Natural killer cell (primary cell): ENCODE measurements around the gene DST. TPM values are rescaled to one million over a fixed set of nuclear protein-coding genes. Genes with fewer than 3 reads are reported as not detected.

Experiments
- ATAC-seq, 3 donors: fragments of 150-1000 bp in 2 of 3; fragments of 200-7000 bp in 1 of 3; cut with Tn5 transposase; 1 replicate in 1 of 3; 2 replicates in 2 of 3; pipeline ENCODE4 v1.10.0; 2021; ENCODE audit warnings: mild to moderate bottlenecking in 2 of 3, moderate library complexity in 2 of 3
- DNase-seq, 2 donors: peaks; one replicate each; pipeline versions ENCODE4 v3.0.0 to v3.0.0-alpha.2; 2013 to 2021; ENCODE audit warnings: mixed read lengths in 1 of 2
- H3K27ac ChIP-seq: one replicate; pipeline ENCODE4 v1.5.1; 2013; ENCODE audit warnings: mild to moderate bottlenecking, low read length
- H3K27me3 ChIP-seq: one replicate; pipeline ENCODE4 v1.6.1; 2013; ENCODE audit warnings: low read length; ENCODE audit not compliant: control insufficient read depth, insufficient read depth
- H3K36me3 ChIP-seq: one replicate; pipeline ENCODE4 v1.6.1; 2013; ENCODE audit warnings: low read length; ENCODE audit not compliant: control insufficient read depth, insufficient read depth
- H3K4me1 ChIP-seq: one replicate; pipeline ENCODE4 v1.6.1; 2013; ENCODE audit warnings: low read length; ENCODE audit not compliant: control insufficient read depth, insufficient read depth
- H3K4me3 ChIP-seq: one replicate; pipeline ENCODE4 v1.5.1; 2013; ENCODE audit warnings: low read length
- H3K9me3 ChIP-seq: one replicate; pipeline ENCODE4 v1.6.1; 2013; ENCODE audit warnings: low read length; ENCODE audit not compliant: control insufficient read depth, insufficient read depth
- H3K27ac Mint-ChIP-seq, 2 donors: one replicate each; pipeline ENCODE4 v1.8.0; 2022; ENCODE audit warnings: mild to moderate bottlenecking in 2 of 2, mixed read lengths in 2 of 2, moderate library complexity in 1 of 2
- H3K27me3 Mint-ChIP-seq, 2 donors: one replicate each; pipeline ENCODE4 v1.8.0; 2022; ENCODE audit warnings: low read depth in 2 of 2, mixed read lengths in 2 of 2
- H3K36me3 Mint-ChIP-seq: one replicate; pipeline ENCODE4 v1.8.0; 2022; ENCODE audit warnings: mixed read lengths
- H3K4me1 Mint-ChIP-seq, 2 donors: one replicate each; pipeline ENCODE4 v1.8.0; 2022; ENCODE audit warnings: mixed read lengths in 2 of 2
- H3K4me3 Mint-ChIP-seq: one replicate; pipeline ENCODE4 v1.8.0; 2022; ENCODE audit warnings: mild to moderate bottlenecking, moderate library complexity, mixed read lengths
- H3K9me3 Mint-ChIP-seq, 2 donors: one replicate each; pipeline ENCODE4 v1.8.0; 2022; ENCODE audit warnings: mixed read lengths in 2 of 2
- WGBS: methylation state at CpG from one replicate; pipeline ENCODE4 v1.1.7; 2013; ENCODE audit warnings: missing lambda C conversion rate; ENCODE audit not compliant: insufficient coverage; 5-methylcytosine and 5-hydroxymethylcytosine counted together
- intact Hi-C: fragments of 100-400 bp; cut with micrococcal nuclease; formaldehyde crosslinking; loops from one replicate; pipeline ENCODE4 v1.14.2; 2022
- total RNA-seq, 4 donors: library from RNA; stranded (reverse); fragments of 120-200 nt in 1 of 4; gene quantifications; one replicate each; pipeline versions ENCODE4 v1.2.3 to v1.2.4, GENCODE V29; 2013 to 2022
- TF ChIP-seq, protein P1 (sequence below): fragments of 200-600 bp; IDR thresholded peaks from one replicate; pipeline ENCODE4 v1.8.0; 2022; ENCODE audit warnings: antibody characterized with exemption

DST gene
- total RNA-seq, 3 donors from 2014 or later (not counting 1 experiment from before 2014, with no cell fraction given): 5.6 to 14.7 (median 8.9) TPM

DNA sequence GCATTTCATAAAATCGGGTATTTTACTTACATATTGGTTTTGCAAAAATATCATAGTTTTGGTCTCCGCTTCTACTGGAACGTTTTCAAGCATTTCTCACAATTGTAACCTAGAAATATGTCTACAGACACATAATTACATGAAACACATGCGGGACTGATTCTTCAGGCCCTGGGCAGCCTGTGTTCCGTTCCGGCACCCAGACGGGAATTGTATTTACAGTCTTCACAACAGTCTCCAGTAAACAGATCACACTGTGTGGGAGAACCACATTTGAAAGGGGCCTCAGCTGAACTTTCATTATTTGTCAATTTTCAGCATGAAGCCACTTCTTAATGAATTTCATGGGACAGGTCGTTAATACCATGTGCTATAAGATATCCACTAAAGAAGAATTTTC, 196.9 kb downstream of the DST start:
- H3K27ac Mint-ChIP-seq: no peak overlapping the region
- no peaks in the 10 kb centered on the region for H3K36me3 ChIP-seq
- no peaks in the 10 kb centered on the region for H3K4me1 Mint-ChIP-seq
- no peaks in the 10 kb centered on the region for H3K27me3 Mint-ChIP-seq
- WGBS: 87% methylated on average over 7 of the region's 8 CpGs
- no peaks in the 10 kb centered on the region for H3K9me3 ChIP-seq
- ATAC-seq: no peak
- intact Hi-C loops: no loop called here
- no peak overlapping the region for H3K4me3 Mint-ChIP-seq
- H3K4me1 ChIP-seq: no peaks in the 10 kb centered on the region
- H3K4me3 ChIP-seq: no peak overlapping the region
- TF ChIP-seq, protein P1, sequence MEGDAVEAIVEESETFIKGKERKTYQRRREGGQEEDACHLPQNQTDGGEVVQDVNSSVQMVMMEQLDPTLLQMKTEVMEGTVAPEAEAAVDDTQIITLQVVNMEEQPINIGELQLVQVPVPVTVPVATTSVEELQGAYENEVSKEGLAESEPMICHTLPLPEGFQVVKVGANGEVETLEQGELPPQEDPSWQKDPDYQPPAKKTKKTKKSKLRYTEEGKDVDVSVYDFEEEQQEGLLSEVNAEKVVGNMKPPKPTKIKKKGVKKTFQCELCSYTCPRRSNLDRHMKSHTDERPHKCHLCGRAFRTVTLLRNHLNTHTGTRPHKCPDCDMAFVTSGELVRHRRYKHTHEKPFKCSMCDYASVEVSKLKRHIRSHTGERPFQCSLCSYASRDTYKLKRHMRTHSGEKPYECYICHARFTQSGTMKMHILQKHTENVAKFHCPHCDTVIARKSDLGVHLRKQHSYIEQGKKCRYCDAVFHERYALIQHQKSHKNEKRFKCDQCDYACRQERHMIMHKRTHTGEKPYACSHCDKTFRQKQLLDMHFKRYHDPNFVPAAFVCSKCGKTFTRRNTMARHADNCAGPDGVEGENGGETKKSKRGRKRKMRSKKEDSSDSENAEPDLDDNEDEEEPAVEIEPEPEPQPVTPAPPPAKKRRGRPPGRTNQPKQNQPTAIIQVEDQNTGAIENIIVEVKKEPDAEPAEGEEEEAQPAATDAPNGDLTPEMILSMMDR: no peak
- DNase-seq: no peak
- peaks cover 0 to 4% of the 10 kb centered on the region in 2 donors for H3K9me3 Mint-ChIP-seq
- H3K27me3 ChIP-seq: no peaks in the 10 kb centered on the region
- no peak overlapping the region for H3K27ac ChIP-seq
- no peaks in the 10 kb centered on the region for H3K36me3 Mint-ChIP-seq

DNA sequence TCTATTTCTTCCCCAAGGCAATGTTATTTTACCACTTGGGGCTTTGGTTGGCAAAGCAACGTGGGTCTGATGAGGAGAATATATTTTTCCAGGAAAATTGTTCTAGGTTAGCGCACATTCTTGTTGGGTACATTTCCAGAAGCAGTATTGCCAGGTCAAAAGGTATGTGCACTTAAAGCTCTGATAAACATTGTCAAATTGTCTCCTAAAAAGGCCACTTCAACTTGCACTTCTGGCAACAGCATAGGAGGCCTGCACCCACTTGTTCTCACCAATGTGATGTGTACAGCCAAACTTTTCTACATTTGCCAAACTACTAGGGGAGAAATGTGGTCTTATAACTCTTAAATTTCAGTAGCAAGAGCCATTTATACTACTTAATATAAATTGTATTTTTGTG, 197.8 kb downstream of the DST start:
- Mint-ChIP-seq H3K27ac (no peak overlapping the region), H3K27me3 (no peaks in the 10 kb centered on the region), H3K36me3 (no peaks in the 10 kb centered on the region), H3K4me1 (no peaks in the 10 kb centered on the region), H3K4me3 (no peak overlapping the region), H3K9me3 (peaks cover 0 to 4% of the 10 kb centered on the region in 2 donors)
- Histone ChIP-seq H3K4me1 (no peaks in the 10 kb centered on the region), H3K9me3 (no peaks in the 10 kb centered on the region), H3K27ac (no peak overlapping the region), H3K36me3 (no peaks in the 10 kb centered on the region), H3K4me3 (no peak overlapping the region), H3K27me3 (no peaks in the 10 kb centered on the region)
- TF ChIP-seq, protein P1: no peak
- no peak for DNase-seq
- ATAC-seq: no peak
- 90% methylated on average over 2 of the region's 2 CpGs for WGBS
- intact Hi-C loops: no loop called here

DNA sequence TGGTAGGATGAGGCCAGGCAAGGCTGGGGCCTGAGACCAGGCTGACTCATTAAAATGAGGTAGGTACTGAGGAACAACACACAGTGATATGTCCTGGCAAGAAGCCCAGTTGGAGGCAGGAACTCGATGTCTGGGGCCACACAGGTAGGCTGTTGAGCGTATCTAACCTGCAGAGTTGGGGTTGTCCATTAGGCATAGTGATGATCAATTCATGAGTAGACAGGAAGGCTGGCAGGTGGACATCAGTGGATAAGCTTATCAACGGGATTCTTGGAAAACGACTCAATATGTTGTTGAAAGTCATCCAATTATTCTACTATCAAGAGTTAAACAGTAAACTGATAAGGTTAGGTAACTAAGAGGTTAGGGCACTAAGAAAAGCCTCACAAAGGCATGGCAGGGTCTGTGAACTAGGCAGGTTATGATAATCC, 202.1 kb downstream of the DST start:
- DNase-seq (no peak), ATAC-seq (no peak)
- H3K27ac ChIP-seq: no peak overlapping the region
- no peaks in the 10 kb centered on the region for H3K9me3 ChIP-seq
- H3K4me1 ChIP-seq: no peaks in the 10 kb centered on the region
- Mint-ChIP-seq H3K4me3 (no peak overlapping the region), H3K27me3 (no peaks in the 10 kb centered on the region), H3K4me1 (no peaks in the 10 kb centered on the region), H3K36me3 (no peaks in the 10 kb centered on the region), H3K9me3 (peaks cover 4 to 8% of the 10 kb centered on the region in 2 donors), H3K27ac (no peak overlapping the region)
- H3K36me3 ChIP-seq: no peaks in the 10 kb centered on the region
- TF ChIP-seq, protein P1: no peak
- no peak overlapping the region for H3K4me3 ChIP-seq
- WGBS: 82% methylated on average over 2 of the region's 4 CpGs
- intact Hi-C loops: no loop called here
- H3K27me3 ChIP-seq: no peaks in the 10 kb centered on the region

DNA sequence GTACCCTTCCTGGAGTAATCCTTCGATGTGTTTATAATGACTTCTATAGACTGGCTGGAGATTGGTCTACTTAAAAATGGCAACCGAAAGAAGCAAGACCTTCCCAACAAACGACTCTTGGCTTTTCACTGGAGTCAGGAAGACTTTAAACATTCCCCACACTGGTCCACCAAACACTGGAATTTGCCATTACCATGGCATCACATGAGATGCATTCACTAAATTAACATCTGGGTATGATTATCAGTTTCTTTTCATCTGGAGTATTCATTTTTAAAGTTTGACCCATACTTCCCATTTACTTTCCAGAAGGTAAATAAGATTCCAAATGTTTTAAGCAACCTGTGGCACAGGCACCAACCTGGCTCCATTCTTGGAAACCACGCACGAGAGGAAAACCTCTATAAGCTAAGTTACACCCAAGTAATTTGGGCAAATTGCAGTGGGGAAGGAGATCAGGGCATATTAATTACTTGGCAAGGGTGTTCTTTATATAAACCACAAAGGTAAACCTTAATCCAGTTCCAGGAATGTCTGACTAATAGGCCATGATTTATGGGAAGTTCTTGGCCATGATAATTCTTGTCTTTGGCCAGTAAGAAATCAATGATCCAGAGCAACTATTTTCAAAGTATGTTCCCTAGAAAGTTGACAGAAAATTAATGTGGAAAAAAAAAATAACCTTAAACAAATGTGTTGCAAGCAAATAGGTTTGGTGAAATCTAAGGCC, 205.4 kb downstream of the DST start:
- intact Hi-C loops: no loop called here

More for the DNA sequence above, 205.4 kb downstream of the DST start:
- H3K9me3 Mint-ChIP-seq: peaks cover 4 to 6% of the 10 kb centered on the region in 2 donors
- H3K4me1 ChIP-seq: no peaks in the 10 kb centered on the region
- no peaks in the 10 kb centered on the region for H3K36me3 ChIP-seq
- no peaks in the 10 kb centered on the region for H3K27me3 ChIP-seq
- TF ChIP-seq, protein P1: no peak
- DNase-seq: no peak
- ATAC-seq: no peak
- no peaks in the 10 kb centered on the region for H3K4me1 Mint-ChIP-seq
- WGBS: 78% methylated on average over 3 of the region's 5 CpGs
- peaks cover 3% of the 10 kb centered on the region for H3K9me3 ChIP-seq
- no peaks in the 10 kb centered on the region for H3K36me3 Mint-ChIP-seq
- H3K27ac Mint-ChIP-seq: no peak overlapping the region
- no peak overlapping the region for H3K27ac ChIP-seq
- H3K4me3 Mint-ChIP-seq: no peak overlapping the region
- no peak overlapping the region for H3K4me3 ChIP-seq
- no peaks in the 10 kb centered on the region for H3K27me3 Mint-ChIP-seq
